ENCODE results near the gene RHBDL3.

DNA sequence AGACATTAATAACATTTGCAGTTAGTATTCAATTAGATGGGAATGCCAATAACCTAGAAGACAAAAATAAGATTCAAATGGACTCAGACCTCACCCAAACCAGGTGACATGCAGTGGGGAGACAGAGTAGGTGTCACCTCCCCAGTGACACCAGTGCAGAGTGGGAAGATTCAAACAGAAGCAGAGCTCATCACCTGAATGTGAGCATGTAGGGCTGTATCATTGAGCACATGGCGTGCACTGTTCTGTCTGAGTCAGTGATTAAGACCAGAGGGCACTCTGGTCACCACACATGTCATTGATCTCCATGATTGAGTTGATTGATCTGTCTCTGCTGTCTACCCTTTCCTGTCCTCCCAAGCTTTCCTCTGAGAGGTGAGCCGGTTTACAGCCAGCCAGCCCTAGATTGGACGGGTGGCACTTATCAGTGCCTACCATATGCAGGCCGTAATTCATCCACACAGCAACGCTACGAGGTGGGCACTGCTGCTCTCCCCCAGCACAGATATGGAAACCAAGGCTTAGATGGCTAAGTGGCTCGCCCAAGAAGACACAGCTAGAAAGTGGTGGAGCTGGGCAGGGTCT, 34.0 kb downstream of the RHBDL3 start:
- TF ChIP-seq, protein P1, sequence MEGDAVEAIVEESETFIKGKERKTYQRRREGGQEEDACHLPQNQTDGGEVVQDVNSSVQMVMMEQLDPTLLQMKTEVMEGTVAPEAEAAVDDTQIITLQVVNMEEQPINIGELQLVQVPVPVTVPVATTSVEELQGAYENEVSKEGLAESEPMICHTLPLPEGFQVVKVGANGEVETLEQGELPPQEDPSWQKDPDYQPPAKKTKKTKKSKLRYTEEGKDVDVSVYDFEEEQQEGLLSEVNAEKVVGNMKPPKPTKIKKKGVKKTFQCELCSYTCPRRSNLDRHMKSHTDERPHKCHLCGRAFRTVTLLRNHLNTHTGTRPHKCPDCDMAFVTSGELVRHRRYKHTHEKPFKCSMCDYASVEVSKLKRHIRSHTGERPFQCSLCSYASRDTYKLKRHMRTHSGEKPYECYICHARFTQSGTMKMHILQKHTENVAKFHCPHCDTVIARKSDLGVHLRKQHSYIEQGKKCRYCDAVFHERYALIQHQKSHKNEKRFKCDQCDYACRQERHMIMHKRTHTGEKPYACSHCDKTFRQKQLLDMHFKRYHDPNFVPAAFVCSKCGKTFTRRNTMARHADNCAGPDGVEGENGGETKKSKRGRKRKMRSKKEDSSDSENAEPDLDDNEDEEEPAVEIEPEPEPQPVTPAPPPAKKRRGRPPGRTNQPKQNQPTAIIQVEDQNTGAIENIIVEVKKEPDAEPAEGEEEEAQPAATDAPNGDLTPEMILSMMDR (conservative IDR thresholded peaks at IDR 0.05; ENCODE audit: low read depth, low read length): no peak
- no peak for TF ChIP-seq EZH2 (IDR thresholded peaks at IDR 0.05; ENCODE audit: borderline replicate concordance, low read depth, low read length, poor library complexity, severe bottlenecking)

Data from A673 (cell line).